ENCODE data around the gene GOLGA1. TPM values are rescaled to one million over a fixed set of nuclear protein-coding genes. Genes with fewer than 3 reads are reported as not detected.

The GOLGA1 gene
- total and polyA plus RNA-seq, 2 of the 13 experiments (the other 11 are each of a cell fraction or from before 2014, with no cell fraction given), result 12.7 to 15.9 TPM

DNA sequence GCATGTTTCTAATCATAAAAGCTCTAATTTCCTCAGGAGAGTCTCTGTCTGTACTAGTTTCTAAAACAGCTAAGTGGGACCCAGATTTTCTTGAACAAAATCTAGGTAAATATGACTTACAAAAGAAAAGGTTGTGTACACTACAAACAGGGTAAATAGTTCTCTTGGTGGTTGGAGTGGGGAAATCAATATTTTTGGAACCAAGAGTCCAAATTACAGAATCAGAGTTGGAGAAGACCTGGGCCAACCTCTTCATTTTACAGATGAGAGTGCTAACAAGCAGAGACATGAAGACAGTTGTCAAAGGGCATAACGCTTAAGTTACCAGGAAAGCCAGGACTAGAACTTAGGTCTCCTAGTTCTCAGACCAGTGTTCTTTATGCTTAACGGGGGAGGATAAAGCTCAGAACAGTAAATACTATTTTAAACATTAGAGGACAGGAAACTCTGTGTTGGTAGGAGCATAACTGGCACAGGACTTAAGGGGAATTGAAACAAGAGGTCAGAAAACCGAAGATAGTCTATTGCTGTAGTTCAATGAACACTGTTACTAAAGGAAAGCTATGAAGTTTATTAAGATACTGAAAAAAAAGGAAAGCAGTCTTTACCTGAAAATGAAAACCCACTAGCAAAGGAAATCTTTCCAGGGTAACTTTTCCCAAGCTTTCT is 9.3 kb upstream of the GOLGA1 start (continued):
- TF ChIP-seq, protein P1, sequence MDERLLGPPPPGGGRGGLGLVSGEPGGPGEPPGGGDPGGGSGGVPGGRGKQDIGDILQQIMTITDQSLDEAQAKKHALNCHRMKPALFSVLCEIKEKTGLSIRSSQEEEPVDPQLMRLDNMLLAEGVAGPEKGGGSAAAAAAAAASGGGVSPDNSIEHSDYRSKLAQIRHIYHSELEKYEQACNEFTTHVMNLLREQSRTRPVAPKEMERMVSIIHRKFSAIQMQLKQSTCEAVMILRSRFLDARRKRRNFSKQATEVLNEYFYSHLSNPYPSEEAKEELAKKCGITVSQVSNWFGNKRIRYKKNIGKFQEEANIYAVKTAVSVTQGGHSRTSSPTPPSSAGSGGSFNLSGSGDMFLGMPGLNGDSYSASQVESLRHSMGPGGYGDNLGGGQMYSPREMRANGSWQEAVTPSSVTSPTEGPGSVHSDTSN (CRISPR knock-in tag; IDR thresholded peaks at IDR 0.05), result no peak
- TF ChIP-seq ZNF7 (CRISPR knock-in tag; IDR thresholded peaks at IDR 0.05) (no peak), GATAD1 (CRISPR knock-in tag; IDR thresholded peaks at IDR 0.05) (0 out of 2 replicates have a peak, but pooled peaks have one; percentile 23), FOXK2 (IDR thresholded peaks at IDR 0.05) (peak; percentile 50; the same call in 1 of the 2 replicates), GATAD2A (CRISPR knock-in tag; IDR thresholded peaks at IDR 0.05) (peak; percentile 97), MEIS1 (CRISPR knock-in tag; IDR thresholded peaks at IDR 0.05; ENCODE audit: borderline replicate concordance) (no peak), HHEX (CRISPR knock-in tag; IDR thresholded peaks at IDR 0.05) (peak; percentile 25; the same call in 1 of the 2 replicates), ZNF441 (CRISPR knock-in tag; IDR thresholded peaks at IDR 0.05; ENCODE audit: borderline replicate concordance) (no peak), SMARCC2 (IDR thresholded peaks at IDR 0.05) (peak; percentile 63; the same call in 1 of the 2 replicates), PCBP2 (optimal IDR thresholded peaks at IDR 0.05; ENCODE audit: low read depth, low read length, poor library complexity, severe bottlenecking) (no peak), NCOA2 (CRISPR knock-in tag; IDR thresholded peaks at IDR 0.05) (peak; percentile 81), SALL1 (CRISPR knock-in tag; IDR thresholded peaks at IDR 0.05) (no peak; the same call in 1 of the 2 replicates), KMT2A (CRISPR knock-in tag; IDR thresholded peaks at IDR 0.05) (no peak), NR2F2 (IDR thresholded peaks at IDR 0.05; ENCODE audit: borderline replicate concordance, low read depth) (peak; percentile 73), MXI1 (IDR thresholded peaks at IDR 0.05; ENCODE audit: borderline replicate concordance, low read depth, low read length) (no peak), ZNF777 (CRISPR knock-in tag; IDR thresholded peaks at IDR 0.05) (no peak), ZNF761 (CRISPR knock-in tag; conservative IDR thresholded peaks at IDR 0.05) (no peak), U2AF1 (optimal IDR thresholded peaks at IDR 0.05; ENCODE audit: low read depth, low read length) (no peak), ZFP62 (CRISPR knock-in tag; IDR thresholded peaks at IDR 0.05) (no peak), NR1H2 (CRISPR knock-in tag; IDR thresholded peaks at IDR 0.05; ENCODE audit: borderline replicate concordance, low read depth) (no peak), ZNF720 (CRISPR knock-in tag; IDR thresholded peaks at IDR 0.05) (no peak), ASH2L (IDR thresholded peaks at IDR 0.05; ENCODE audit: insufficient read length, low read depth, low read length) (peak; percentile 73), ZNF260 (CRISPR knock-in tag; IDR thresholded peaks at IDR 0.05; ENCODE audit: borderline replicate concordance, low read depth) (no peak), ZNF180 (CRISPR knock-in tag; IDR thresholded peaks at IDR 0.05; ENCODE audit: borderline replicate concordance, low read depth) (no peak)
- TF ChIP-seq, protein P2, sequence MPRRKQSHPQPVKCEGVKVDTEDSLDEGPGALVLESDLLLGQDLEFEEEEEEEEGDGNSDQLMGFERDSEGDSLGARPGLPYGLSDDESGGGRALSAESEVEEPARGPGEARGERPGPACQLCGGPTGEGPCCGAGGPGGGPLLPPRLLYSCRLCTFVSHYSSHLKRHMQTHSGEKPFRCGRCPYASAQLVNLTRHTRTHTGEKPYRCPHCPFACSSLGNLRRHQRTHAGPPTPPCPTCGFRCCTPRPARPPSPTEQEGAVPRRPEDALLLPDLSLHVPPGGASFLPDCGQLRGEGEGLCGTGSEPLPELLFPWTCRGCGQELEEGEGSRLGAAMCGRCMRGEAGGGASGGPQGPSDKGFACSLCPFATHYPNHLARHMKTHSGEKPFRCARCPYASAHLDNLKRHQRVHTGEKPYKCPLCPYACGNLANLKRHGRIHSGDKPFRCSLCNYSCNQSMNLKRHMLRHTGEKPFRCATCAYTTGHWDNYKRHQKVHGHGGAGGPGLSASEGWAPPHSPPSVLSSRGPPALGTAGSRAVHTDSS (CRISPR knock-in tag; conservative IDR thresholded peaks at IDR 0.05), result no peak
- TF ChIP-seq, protein P3, sequence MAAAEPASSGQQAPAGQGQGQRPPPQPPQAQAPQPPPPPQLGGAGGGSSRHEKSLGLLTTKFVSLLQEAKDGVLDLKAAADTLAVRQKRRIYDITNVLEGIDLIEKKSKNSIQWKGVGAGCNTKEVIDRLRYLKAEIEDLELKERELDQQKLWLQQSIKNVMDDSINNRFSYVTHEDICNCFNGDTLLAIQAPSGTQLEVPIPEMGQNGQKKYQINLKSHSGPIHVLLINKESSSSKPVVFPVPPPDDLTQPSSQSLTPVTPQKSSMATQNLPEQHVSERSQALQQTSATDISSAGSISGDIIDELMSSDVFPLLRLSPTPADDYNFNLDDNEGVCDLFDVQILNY (CRISPR knock-in tag; conservative IDR thresholded peaks at IDR 0.05), result no peak
- TF ChIP-seq, protein P4, sequence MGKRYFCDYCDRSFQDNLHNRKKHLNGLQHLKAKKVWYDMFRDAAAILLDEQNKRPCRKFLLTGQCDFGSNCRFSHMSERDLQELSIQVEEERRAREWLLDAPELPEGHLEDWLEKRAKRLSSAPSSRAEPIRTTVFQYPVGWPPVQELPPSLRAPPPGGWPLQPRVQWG (CRISPR knock-in tag; IDR thresholded peaks at IDR 0.05; ENCODE audit: borderline replicate concordance, low read depth), result no peak
- TF ChIP-seq, protein P5, sequence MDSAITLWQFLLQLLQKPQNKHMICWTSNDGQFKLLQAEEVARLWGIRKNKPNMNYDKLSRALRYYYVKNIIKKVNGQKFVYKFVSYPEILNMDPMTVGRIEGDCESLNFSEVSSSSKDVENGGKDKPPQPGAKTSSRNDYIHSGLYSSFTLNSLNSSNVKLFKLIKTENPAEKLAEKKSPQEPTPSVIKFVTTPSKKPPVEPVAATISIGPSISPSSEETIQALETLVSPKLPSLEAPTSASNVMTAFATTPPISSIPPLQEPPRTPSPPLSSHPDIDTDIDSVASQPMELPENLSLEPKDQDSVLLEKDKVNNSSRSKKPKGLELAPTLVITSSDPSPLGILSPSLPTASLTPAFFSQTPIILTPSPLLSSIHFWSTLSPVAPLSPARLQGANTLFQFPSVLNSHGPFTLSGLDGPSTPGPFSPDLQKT (CRISPR knock-in tag; IDR thresholded peaks at IDR 0.05; ENCODE audit: borderline replicate concordance), result no peak

All from HepG2 (cell line).